Uterus (tissue), 4 donors: ENCODE measurements around the gene GMPR. TPM values are rescaled to one million over a fixed set of nuclear protein-coding genes. Genes with fewer than 3 reads are reported as not detected.

Experiments
- DNase-seq, 2 donors: peaks; one replicate each; pipeline ENCODE4 v3.0.0-alpha.2; 2019 to 2020
- H3K27ac ChIP-seq, 2 donors: fragments of 200-600 bp; sonication (generic); 1 replicate in 1 of 2; 2 replicates in 1 of 2; pipeline ENCODE4 v1.5.1; 2016 to 2018
- H3K27me3 ChIP-seq, 2 donors: fragments of 200-600 bp; sonication (generic); one replicate each; pipeline ENCODE4 v1.5.1; 2018 to 2019; ENCODE audit warnings: control low read depth in 1 of 2
- H3K36me3 ChIP-seq, 2 donors: fragments of 200-600 bp; sonication (generic); one replicate each; pipeline ENCODE4 v1.5.1; 2019; ENCODE audit warnings: control low read depth in 1 of 2
- H3K4me1 ChIP-seq, 2 donors: fragments of 200-600 bp; sonication (generic); one replicate each; pipeline ENCODE4 v1.5.1; 2018 to 2019; ENCODE audit warnings: control low read depth in 1 of 2
- H3K4me3 ChIP-seq, 2 donors: fragments of 200-600 bp; sonication (generic); 1 replicate in 1 of 2; 2 replicates in 1 of 2; pipeline ENCODE4 v1.5.1; 2018 to 2019; ENCODE audit warnings: mild to moderate bottlenecking in 1 of 2
- H3K9me3 ChIP-seq, 2 donors: fragments of 200-600 bp; sonication (generic); one replicate each; pipeline ENCODE4 v1.5.1; 2019; ENCODE audit warnings: control low read depth in 1 of 2
- CTCF ChIP-seq, 4 experiments: fragments of 200-600 bp in 2 of 4; fragments of 450-650 bp in 2 of 4; sonication (generic) in 2 of 4; IDR thresholded peaks; one replicate each; pipeline ENCODE4 v1.5.1; 2016 to 2019; ENCODE audit warnings: antibody characterized with exemption in 4 of 4, mild to moderate bottlenecking in 2 of 4, moderate library complexity in 1 of 4
- POLR2A ChIP-seq, 2 donors: fragments of 450-650 bp; IDR thresholded peaks; one replicate each; pipeline ENCODE4 v1.6.1; 2016; ENCODE audit warnings: antibody characterized with exemption in 2 of 2, mild to moderate bottlenecking in 1 of 2, moderate library complexity in 1 of 2
- intact Hi-C: fragments of 100-400 bp; cut with DNase I; formaldehyde crosslinking; loops from one replicate; pipeline ENCODE4 v1.15.1; 2023; ENCODE audit warnings: low total_unique reads
- total RNA-seq, 4 donors: library from RNA; depleted of rRNA in 3 of 4; stranded (reverse); fragments of >200 nt in 3 of 4; gene quantifications; one replicate each; pipeline versions ENCODE4 v1.1.0 to v1.2.4, GENCODE V29; 2014 to 2023
- donor health status: DM: yes; HTN: yes; CAD: no.

The GMPR gene
- total RNA-seq, 4 donors from 2014 or later = 1.5 to 18.2 (median 10.6) TPM

- Histone ChIP-seq H3K27me3 (no peaks in the 10 kb centered on the region), H3K4me3 (no peak overlapping the region), H3K36me3 (no peaks in the 10 kb centered on the region), H3K27ac (peak overlapping the region; percentile 79 to 88), H3K4me1 (peaks cover 7 to 10% of the 10 kb centered on the region in 2 donors), H3K9me3 (no peaks in the 10 kb centered on the region)
- peak in 1 of 2 donors; percentile 34 for DNase-seq
- intact Hi-C loops = loop anchor here (10.0 kb wide), 1 partner anchor 84 kb away; the partner anchor contains the start of gene GMPR
- TF ChIP-seq POLR2A (IDR thresholded peaks at IDR 0.05) (no peak), CTCF (IDR thresholded peaks at IDR 0.05) (no peak)
These were observed 80.2 kb downstream of the GMPR start for GRCh38 chr6:16318538-16318937.

GRCh38 chr6:16318953-16319720 lies 80.8 kb downstream of the GMPR start:
- Histone ChIP-seq H3K27ac (peak overlapping the region; percentile 79 to 88), H3K9me3 (no peaks in the 10 kb centered on the region), H3K4me1 (peaks cover 7 to 10% of the 10 kb centered on the region in 2 donors), H3K4me3 (no peak overlapping the region), H3K36me3 (no peaks in the 10 kb centered on the region), H3K27me3 (no peaks in the 10 kb centered on the region)
- intact Hi-C loops = loop anchor here (10.0 kb wide), 1 partner anchor 84 kb away; the partner anchor contains the start of gene GMPR
- peak in 1 of 2 donors; percentile 9 for DNase-seq
- TF ChIP-seq CTCF (IDR thresholded peaks at IDR 0.05) (no peak), POLR2A (IDR thresholded peaks at IDR 0.05) (no peak)

GRCh38 chr6:16319813-16320532 lies 81.6 kb downstream of the GMPR start:
- no peak overlapping the region for H3K4me3 ChIP-seq
- TF ChIP-seq POLR2A (IDR thresholded peaks at IDR 0.05) = no peak
- TF ChIP-seq CTCF (IDR thresholded peaks at IDR 0.05) = no peak
- H3K4me1 ChIP-seq = peaks cover 7 to 10% of the 10 kb centered on the region in 2 donors
- H3K27ac ChIP-seq = peak overlapping the region; percentile 79 to 88
- no peaks in the 10 kb centered on the region for H3K9me3 ChIP-seq
- intact Hi-C loops = loop anchor here (10.0 kb wide), 1 partner anchor 85 kb away; the partner anchor contains the start of gene GMPR
- peak; percentile 60 to 78 for DNase-seq
- no peaks in the 10 kb centered on the region for H3K27me3 ChIP-seq
- no peaks in the 10 kb centered on the region for H3K36me3 ChIP-seq

- H3K36me3 ChIP-seq = no peaks in the 10 kb centered on the region
These were observed 82.3 kb downstream of the GMPR start for GRCh38 chr6:16320533-16321340.

More at GRCh38 chr6:16320533-16321340, 82.3 kb downstream of the GMPR start:
- no peak for TF ChIP-seq CTCF (IDR thresholded peaks at IDR 0.05)
- TF ChIP-seq POLR2A (IDR thresholded peaks at IDR 0.05) = no peak
- Histone ChIP-seq H3K4me3 (no peak overlapping the region), H3K9me3 (no peaks in the 10 kb centered on the region), H3K27ac (peak overlapping the region; percentile 79 to 88), H3K4me1 (peaks cover 7 to 10% of the 10 kb centered on the region in 2 donors), H3K27me3 (no peaks in the 10 kb centered on the region)
- intact Hi-C loops = no loop called here
- DNase-seq = peak; percentile 41 to 73
